Measurements from ENCODE around the gene FAM131B.

FAM131B gene

DNA sequence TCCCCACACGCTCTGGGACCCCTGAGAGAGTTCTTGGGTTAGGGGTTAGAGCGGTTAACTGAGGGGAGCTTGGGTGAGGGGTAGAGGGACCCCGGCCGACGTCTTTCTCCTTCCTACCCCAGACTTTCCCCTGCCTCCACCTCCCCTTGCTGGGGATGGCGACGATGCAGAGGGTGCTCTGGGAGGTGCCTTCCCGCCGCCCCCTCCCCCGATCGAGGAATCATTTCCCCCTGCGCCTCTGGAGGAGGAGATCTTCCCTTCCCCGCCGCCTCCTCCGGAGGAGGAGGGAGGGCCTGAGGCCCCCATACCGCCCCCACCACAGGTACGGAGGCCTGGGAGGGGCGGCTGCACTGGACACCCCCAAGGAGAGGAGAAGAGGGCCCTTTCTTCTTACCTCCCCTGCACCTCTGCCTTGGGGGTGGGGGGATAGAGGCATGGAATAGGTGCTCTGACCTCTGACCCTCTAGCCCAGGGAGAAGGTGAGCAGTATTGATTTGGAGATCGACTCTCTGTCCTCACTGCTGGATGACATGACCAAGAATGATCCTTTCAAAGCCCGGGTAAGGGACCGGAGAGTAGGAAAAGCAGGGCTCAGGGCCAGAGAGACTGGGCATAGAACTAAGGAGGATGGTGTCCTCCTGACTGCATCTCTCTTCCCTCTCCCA, 19.7 kb upstream of the FAM131B start:
- no peak for DNase-seq

- no peak for DNase-seq
Observed at GRCh38 chr7:143381427-143382125, 19.1 kb upstream of the FAM131B start.

DNA sequence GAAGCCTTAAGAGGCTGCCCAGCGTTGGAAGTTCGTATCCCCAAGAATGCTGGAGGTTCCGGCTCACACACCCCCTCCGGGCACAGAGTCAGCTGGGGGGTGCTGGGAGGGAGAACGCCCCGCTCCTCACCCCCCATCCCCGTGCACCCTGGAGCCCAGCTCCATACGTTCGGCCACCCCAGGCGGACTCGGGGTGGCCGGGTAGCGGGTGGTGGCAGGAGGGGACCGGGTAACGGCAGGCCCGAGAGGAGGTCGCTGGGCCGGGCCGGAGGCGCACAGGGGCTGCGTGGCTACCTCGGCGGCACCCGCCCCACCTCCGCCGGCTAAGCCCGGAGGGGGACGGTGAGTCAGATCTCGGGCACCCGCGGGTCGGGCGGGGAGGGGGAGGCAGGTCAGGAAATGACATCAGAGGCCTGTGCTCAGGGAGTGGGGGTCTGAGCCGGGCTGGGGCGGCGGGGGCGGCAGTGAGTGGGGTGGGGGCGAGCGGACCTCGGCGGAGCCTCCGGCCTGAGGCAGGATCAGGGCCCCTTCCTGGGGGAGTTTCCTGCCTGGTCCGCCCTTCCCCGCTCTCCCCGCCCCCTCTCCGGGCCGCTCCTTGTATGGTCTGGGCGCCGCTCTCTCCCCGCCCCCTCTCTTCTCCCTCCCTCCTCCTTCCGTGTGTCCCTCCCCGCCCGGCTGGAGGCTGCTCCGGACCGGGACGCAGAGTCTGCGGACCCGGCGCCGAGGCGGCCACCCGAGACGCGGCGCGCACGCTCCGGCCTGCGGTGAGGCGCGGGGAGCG, 18.3 kb upstream of the FAM131B start, which contains the start of gene ZYX:
ZYX (plus strand) TSS at position 700 of the 781 bp plus-strand sequence. CDS start 227 bp downstream, outside the sequence.
- DNase-seq = peak; percentile 93

DNA sequence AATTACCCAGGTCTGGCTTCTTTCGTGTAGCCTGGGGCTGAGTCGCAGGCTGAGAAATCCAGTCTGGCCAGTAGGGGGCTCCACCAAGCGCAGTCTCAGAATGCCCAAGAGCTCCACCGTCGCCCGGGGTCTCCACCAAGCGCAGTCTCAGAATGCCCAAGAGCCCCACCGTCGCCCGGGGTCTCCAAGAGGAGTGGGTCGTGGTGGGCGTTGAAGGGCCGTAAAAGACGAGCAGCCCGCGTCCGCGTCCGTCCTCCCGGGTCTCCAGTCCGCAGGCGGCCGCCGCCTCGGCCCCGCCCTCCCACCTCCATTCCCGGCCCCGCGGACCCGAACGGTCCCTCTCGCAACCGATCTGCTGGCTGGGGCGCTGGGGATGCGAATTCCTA, 17.7 kb upstream of the FAM131B start:
- peak; percentile 90 for DNase-seq

DNA sequence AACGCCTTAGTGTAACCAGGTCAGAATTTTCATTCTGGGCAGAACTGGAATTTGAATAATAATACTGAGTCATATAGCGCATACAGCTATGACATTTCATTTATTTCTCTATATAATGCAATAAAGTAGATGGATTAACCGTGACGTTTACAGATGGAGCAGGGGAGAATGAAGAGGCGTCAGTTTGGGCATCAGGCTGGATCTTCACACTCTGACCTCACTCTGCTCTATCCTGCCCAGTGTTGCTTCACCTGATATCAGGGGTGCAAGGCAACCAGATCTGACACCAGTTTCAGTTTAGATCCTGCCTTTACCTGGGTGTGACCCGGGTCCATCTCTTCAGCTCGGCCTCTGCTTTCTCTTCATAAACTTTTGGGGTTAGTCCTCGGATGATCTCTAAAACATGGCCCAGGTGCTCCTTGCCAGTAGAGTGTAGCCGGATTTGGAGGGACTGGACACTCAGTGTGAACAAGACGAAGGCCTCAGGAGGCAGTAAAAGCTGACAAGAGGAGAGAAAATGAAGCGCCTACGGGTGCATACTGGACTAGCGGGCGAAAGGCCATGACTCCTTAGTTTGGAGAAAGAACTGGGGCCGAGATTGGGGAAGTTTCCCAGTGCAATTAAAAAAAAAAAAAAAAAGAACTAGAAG, 17.2 kb upstream of the FAM131B start:
- DNase-seq = no peak

GRCh38 chr7:143376396-143376795, 13.9 kb upstream of the FAM131B start:
- no peak for DNase-seq

- peak; percentile 65 for DNase-seq
Observed at GRCh38 chr7:143375298-143376034, 13.0 kb upstream of the FAM131B start.

- no peak for DNase-seq
Observed at GRCh38 chr7:143374561-143374960, 12.0 kb upstream of the FAM131B start.

- no peak for DNase-seq
Observed at GRCh38 chr7:143373255-143373794, 10.8 kb upstream of the FAM131B start.

DNA sequence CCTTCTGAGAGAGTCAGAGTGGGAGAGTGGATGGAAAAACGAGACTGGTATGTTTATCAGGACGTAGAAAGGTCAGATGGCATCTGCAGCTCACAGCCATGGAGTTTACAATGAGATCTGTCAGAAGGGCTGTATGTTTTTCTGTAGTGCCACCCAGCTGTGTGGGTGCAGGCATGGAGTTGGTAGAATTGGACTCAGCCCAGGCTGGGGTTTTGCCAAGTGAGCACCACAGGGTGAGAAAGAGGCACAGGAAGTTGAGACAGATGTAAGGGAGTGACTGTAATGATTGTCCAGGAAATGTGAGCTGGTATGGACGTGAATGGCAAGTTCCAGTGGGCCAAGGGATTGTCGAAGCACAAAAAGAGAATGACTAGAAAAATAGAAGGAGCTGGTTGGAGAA, 9.6 kb upstream of the FAM131B start:
- DNase-seq = peak; percentile 80

GRCh38 chr7:143369678-143370651, 7.5 kb upstream of the FAM131B start:
- no peak for DNase-seq

GRCh38 chr7:143368387-143368786, 5.9 kb upstream of the FAM131B start:
- DNase-seq = no peak

GRCh38 chr7:143367972-143368371, 5.5 kb upstream of the FAM131B start:
- no peak for DNase-seq

DNA sequence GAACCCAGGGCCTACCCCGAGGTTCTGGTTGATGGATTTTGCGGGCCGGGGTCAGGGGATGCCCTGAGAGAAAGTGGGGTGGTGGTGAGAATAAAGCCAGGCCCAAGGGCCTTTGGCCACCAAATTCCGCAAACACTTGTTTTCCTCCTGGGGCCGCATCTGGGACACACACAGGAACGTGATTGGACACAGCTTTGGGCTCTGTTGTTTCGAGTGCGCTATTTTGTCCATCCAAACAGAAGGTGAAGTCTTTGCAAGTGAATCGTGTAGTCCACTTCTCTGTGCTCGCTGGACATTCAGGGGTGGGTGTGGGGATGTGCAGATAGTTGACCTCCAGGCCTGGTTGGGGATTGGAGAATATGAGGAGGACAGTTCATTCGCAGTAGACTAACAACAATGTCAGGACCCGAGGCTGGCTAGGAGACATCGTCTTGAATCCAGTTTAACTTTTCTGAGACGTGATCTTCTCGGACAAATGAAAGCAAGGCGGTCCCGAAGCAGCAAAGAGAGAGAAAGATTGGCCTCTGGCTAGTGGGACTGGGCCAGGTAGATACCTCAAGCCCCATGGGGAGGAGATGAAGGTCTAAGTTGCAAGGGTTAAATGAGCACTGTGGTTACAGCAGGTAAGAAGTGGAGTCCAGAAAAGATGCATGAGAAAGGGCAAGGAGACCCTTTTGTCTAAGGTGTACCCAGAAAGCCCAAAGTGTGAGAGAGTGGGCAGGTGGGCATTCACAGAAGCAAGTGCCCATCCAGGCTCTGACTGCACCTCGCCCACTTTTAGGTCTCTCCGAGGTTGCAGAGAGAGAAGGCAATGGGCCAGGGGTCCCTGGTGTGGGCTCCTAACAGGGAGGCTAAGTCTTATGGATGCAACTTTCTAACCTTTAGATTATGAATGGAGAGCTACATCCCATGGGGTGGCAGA, 764 bp upstream of the FAM131B start:
- no peak for DNase-seq

GRCh38 chr7:143361552-143362130, 872 bp downstream of the FAM131B start:
- no peak for DNase-seq

DNA sequence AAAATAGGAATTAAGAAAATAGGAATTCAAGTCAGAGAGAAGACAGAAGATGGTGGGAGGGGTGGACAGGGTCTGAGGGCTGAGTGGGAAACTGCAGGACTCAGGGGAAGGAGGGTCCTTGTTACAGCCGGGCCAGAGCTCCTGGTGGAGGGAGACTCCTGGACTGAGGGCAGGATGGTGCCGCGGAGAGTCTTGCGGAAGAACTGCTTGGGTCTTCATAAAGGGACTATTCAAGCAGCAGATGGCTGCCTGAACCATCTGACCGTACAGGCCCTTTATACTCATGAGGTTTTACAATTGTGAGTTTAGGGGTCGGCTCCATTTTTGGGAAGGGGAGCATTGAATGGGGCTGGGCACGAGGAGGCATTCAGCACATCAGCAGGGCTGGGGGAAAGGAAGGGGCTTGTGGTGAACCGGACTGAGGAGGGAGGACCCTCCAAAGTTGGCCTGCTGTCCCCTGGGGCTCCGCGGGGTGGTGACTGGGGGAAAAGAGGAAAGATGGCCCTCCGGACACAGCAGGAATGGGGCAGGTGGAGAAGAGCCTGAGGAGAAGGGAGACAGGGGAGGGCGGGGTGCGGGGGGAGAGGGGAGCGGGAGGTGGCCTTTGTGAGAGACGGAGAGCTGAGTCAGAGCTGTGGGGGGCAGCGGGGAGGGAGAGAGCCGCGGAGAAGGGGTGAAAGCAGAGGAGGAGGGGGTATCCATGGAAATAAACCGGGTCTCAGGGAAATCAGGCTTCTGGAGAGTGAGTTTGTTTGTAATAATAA, 1.5 kb downstream of the FAM131B start:
- DNase-seq = no peak

GRCh38 chr7:143359771-143360353, 2.7 kb downstream of the FAM131B start:
- DNase-seq = no peak

DNA sequence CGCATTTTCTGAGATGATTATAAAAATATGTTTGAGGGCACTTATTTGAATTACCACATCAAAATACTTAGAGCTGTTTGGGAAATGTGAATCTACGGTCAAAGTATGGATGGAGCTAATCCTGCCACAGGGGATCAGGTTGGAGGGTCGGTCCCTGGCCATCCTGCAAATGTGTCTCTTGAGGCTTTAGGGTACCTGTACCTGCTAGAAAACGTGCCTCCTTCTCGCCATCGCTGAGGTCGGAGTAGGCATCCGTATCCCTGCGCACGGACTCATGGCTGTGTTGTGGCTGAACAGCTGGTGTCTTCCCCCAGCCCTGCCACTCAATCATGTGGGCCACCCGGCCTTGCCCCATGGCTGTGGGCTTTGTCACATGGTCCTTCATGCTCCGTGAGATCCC, 3.9 kb downstream of the FAM131B start:
- no peak for DNase-seq

Data from hematopoietic multipotent progenitor cell treated with erythropoietin and hydrocortisone succinate and interleukin-3 and kit ligand, for 6 days (in vitro differentiated cells).